ENCODE results near the gene KNDC1.

The KNDC1 gene

DNA sequence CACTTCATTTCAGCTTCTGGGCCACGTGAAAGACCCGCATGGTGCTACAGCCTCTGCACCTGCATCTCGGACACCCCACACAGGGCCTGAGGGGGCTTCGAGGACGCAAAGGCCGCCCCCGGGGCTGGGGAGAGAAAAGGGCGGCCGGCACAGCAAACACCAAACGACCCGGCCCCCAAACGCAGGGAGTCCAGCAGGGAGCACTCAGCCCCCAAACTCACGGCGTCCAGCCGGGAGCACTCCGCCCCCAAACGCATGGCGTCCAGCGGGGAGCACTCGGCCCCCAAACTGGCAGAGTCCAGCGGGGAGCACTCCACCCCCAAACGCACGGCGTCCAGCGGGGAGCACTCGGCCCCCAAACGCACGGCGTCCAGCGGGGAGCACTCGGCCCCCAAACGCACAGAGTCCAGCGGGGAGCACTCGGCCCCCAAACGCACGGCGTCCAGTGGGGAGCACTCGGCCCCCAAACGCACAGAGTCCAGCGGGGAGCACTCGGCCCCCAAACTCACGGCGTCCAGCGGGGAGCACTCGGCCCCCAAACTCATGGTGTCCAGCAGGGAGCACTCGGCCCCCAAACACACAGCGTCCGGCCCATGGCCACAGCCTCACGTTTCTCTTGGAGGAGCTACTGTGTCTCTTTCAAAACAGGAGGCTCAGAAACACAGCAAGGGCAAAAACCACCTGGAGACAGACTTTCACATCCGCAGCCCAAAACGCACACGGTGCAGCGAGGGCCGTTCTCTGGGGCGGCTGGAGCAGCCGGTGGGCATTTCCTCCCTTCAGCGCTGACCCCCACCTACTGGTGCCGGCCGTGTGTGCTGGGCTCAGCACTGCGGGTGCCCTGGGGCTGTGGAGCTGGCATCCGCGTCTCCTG, 43.0 kb downstream of the KNDC1 start:
- no peak for DNase-seq (ENCODE audit: low read depth)
- no peak overlapping the region for H3K4me3 ChIP-seq (ENCODE audit: control insufficient read depth, low read depth, low read length)
- TF ChIP-seq, protein P1, sequence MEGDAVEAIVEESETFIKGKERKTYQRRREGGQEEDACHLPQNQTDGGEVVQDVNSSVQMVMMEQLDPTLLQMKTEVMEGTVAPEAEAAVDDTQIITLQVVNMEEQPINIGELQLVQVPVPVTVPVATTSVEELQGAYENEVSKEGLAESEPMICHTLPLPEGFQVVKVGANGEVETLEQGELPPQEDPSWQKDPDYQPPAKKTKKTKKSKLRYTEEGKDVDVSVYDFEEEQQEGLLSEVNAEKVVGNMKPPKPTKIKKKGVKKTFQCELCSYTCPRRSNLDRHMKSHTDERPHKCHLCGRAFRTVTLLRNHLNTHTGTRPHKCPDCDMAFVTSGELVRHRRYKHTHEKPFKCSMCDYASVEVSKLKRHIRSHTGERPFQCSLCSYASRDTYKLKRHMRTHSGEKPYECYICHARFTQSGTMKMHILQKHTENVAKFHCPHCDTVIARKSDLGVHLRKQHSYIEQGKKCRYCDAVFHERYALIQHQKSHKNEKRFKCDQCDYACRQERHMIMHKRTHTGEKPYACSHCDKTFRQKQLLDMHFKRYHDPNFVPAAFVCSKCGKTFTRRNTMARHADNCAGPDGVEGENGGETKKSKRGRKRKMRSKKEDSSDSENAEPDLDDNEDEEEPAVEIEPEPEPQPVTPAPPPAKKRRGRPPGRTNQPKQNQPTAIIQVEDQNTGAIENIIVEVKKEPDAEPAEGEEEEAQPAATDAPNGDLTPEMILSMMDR (conservative IDR thresholded peaks at IDR 0.05; ENCODE audit: control insufficient read depth, insufficient read depth, low read depth, low read length) = no peak

DNA sequence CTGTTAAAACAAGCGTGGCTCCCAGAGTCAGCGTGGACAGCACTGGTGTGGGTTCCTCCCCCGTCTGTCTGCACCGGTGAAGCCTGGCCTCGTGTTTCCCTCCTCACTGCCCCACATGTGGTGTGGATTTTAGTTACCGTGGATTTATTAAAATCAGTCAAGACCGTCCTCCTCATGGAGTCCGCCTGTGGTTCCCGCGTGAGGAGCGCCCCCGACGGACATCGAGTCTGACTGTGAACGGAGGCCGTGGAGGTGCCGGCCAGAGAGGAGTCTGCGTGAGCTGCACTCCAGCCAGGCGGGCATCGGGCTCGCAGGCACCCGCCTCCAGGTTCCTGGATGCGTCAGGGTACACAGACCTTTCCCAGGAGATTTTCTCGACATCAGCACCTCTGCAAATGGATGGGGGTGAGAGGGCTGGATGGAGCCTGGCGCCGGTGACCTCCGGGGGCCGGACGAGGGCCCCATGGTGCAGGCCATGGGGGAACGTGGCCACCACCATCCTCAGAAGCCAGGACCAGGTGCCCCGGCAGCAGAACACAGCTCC, 43.7 kb downstream of the KNDC1 start:
- no peak for DNase-seq (ENCODE audit: low read depth)
- TF ChIP-seq, protein P1 (conservative IDR thresholded peaks at IDR 0.05; ENCODE audit: control insufficient read depth, insufficient read depth, low read depth, low read length) = no peak
- H3K4me3 ChIP-seq (ENCODE audit: control insufficient read depth, low read depth, low read length) = no peak overlapping the region

DNA sequence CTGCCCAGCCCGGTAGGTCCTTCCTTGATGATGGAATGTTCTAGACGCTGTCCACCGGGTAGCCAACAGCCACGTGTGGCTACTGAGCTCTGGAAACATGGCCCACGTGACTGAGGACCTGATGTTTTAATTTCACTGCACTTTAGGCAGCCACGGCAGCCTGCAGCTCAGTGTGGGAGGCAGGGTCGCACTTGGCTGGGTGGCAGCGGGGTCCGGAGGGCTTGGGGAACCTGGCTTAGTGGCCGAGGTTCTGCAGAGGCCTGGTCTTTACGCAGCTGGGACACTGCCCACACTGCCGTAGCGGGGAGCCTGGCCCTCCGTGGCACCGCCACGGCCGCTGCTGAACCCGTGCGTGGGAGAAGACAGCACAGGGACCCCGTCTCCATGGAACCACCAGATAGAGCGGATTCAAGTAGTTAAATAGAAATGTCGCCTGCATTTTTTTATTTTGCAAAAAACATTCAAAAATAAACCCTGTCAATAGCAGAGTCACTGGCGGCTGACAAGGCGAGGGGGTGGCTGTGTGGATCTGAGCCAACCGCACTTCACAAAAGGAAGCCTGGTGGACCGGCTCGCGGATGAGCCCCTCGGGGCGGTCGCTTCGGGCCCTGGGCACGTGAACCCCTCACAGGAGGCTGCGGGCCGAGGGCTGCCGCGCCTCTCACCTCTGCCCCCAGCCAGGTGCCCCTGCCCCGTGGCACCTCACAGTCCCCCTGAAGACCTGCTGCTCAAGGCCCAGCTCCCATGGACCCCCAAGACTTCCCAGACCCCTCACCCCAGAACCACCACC, 44.4 kb downstream of the KNDC1 start:
- no peak overlapping the region for H3K4me3 ChIP-seq (ENCODE audit: control insufficient read depth, low read depth, low read length)
- DNase-seq (ENCODE audit: low read depth) = no peak
- TF ChIP-seq, protein P1 (conservative IDR thresholded peaks at IDR 0.05; ENCODE audit: control insufficient read depth, insufficient read depth, low read depth, low read length) = no peak

DNA sequence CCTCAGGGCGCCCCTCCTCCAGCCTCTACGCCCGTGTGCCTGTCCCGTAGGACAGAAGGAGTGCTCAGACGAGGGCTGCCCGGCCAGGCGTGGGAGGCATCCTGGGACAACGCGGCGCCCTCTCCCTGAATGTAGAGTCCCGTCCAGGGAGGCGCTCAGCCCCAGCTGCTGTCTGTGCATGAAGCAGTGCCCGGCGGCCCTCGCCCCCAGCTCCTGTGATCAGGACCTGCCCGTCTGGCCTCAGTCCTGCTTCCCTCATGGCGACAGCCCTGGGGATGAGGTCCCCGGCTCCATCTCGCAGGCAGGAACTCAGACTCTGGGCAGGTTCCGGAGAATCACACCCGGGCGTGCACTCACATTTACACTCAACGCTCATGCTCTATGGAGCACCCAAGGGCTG, 45.1 kb downstream of the KNDC1 start:
- TF ChIP-seq, protein P1 (conservative IDR thresholded peaks at IDR 0.05; ENCODE audit: control insufficient read depth, insufficient read depth, low read depth, low read length) = no peak
- no peak overlapping the region for H3K4me3 ChIP-seq (ENCODE audit: control insufficient read depth, low read depth, low read length)
- DNase-seq (ENCODE audit: low read depth) = no peak

DNA sequence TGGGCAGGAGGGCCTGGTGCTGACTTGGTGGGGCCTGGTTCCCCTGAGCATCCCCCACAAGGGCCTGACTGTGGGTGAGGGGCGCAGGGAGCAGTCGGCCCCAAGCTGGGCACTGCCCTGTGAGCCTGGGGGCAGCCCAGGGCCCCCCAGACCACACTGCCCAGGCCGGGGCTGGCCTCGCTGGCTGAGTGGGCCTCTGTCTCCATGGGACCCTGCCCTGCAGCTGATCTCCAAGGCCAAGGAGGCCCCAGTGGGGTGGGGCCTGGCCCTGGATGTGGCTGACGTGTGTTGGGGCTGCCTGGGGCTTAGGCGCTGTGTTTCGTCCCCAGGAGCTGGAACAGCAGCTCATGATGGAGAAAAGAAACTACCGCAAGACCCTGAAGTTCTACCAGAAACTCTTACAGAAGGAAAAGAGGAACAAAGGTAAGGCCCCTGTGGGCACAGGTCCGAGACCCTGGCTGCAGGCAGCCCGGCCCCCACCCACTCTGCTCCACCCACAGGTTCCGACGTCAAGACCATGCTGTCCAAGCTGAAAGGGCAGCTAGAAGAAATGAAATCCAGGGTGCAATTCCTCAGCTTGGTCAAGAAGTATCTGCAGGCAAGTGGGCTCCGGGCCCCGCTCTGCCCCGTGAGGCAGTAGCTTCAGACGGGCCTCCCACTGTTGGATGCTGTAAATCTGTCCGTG, 46.5 kb downstream of the KNDC1 start:
- TF ChIP-seq, protein P1 (conservative IDR thresholded peaks at IDR 0.05; ENCODE audit: control insufficient read depth, insufficient read depth, low read depth, low read length) = no peak
- no peak overlapping the region for H3K4me3 ChIP-seq (ENCODE audit: control insufficient read depth, low read depth, low read length)
- no peak for DNase-seq (ENCODE audit: low read depth)

DNA sequence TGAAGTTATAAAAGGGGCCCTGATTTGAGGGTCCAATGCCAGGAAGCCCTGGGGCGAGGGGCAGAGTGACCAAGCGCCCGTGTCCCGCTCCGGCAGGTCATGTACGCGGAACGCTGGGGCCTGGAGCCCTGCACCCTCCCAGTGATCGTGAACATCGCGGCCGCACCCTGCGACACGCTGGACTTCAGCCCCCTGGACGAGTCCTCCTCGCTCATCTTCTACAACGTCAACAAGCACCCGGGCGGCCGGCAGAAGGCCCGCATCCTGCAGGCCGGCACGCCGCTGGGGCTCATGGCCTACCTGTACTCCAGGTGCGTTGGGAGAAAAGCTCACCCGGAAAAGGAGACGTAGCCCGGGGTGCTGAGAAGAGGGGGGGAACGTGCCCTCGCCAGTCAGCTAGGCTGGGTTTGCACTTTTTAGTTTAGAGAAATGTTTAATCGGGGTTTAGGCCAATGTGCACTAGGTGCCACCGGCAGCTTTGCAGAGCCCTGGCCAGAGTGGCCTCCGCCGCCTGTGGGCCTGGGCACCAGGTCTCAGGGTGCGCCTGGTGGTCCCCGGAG, 47.1 kb downstream of the KNDC1 start:
- DNase-seq (ENCODE audit: low read depth) = no peak
- TF ChIP-seq, protein P1 (conservative IDR thresholded peaks at IDR 0.05; ENCODE audit: control insufficient read depth, insufficient read depth, low read depth, low read length) = no peak
- no peak overlapping the region for H3K4me3 ChIP-seq (ENCODE audit: control insufficient read depth, low read depth, low read length)

Data from fibroblast of mammary gland (primary cell).